ENCODE measurements around the gene NAA35. TPM values are rescaled to one million over a fixed set of nuclear protein-coding genes. Genes with fewer than 3 reads are reported as not detected.

NAA35 gene
- total and polyA plus RNA-seq, 2 of the 8 experiments (the other 6 are each of a cell fraction or from before 2014, with no cell fraction given): 12.9 to 35.2 TPM

GRCh38 chr9:86035827-86036440 lies 95.0 kb downstream of the NAA35 start (continued):
- TF ChIP-seq TCF12 (IDR thresholded peaks at IDR 0.05; ENCODE audit: low read depth, low read length) (no peak), SRF (IDR thresholded peaks at IDR 0.05; ENCODE audit: low read depth, low read length) (no peak)
